BE2C (cell line): Measurements from ENCODE around the gene PGLYRP2.
A peak's percentile ranks its signal among the peaks of the same experiment; 100 is the strongest.

Experiments used
- DNase-seq: peaks from one replicate; pipeline ENCODE4 v3.0.0-alpha.2; 2020
- H3K27me3 ChIP-seq: fragments of 250-450 bp; sonication (Bioruptor Pico); 2 replicates; pipeline ENCODE4 v1.5.1; 2020; ENCODE audit warnings: mild to moderate bottlenecking
- H3K36me3 ChIP-seq: fragments of 250-450 bp; sonication (Bioruptor Pico); 2 replicates; pipeline ENCODE4 v1.5.1; 2020; ENCODE audit warnings: mild to moderate bottlenecking
- H3K4me1 ChIP-seq: fragments of 250-450 bp; sonication (Bioruptor Pico); 2 replicates; pipeline ENCODE4 v1.5.1; 2020
- H3K4me3 ChIP-seq: 2 replicates; pipeline ENCODE4 v1.5.1; 2011; ENCODE audit warnings: low read depth, low read length
- H3K9me3 ChIP-seq: fragments of 250-450 bp; sonication (Bioruptor Pico); 2 replicates; pipeline ENCODE4 v1.5.1; 2020
- CTCF ChIP-seq: IDR thresholded peaks from 2 replicates; pipeline ENCODE4 v1.5.1; 2012; ENCODE audit warnings: mild to moderate bottlenecking, low read depth, low read length

PGLYRP2 gene

GRCh38 chr19:15432629-15433518, 46.4 kb downstream of the PGLYRP2 start:
- Histone ChIP-seq H3K27me3 (no peaks in the 10 kb centered on the region), H3K4me1 (peaks cover 4% of the 10 kb centered on the region), H3K4me3 (peak overlapping the region; percentile 62), H3K36me3 (peaks cover 33% of the 10 kb centered on the region), H3K9me3 (no peaks in the 10 kb centered on the region)
- no peak for TF ChIP-seq CTCF
- peak; percentile 96 for DNase-seq

GRCh38 chr19:15432018-15432494, 47.2 kb downstream of the PGLYRP2 start:
- no peak for DNase-seq
- Histone ChIP-seq H3K9me3 (no peaks in the 10 kb centered on the region), H3K36me3 (peaks cover 41% of the 10 kb centered on the region), H3K4me1 (peaks cover 4% of the 10 kb centered on the region), H3K27me3 (no peaks in the 10 kb centered on the region), H3K4me3 (peak overlapping the region; percentile 92)
- TF ChIP-seq CTCF = no peak

GRCh38 chr19:15431396-15432017, 47.8 kb downstream of the PGLYRP2 start:
- no peaks in the 10 kb centered on the region for H3K27me3 ChIP-seq
- H3K4me3 ChIP-seq = peak overlapping the region; percentile 92
- H3K4me1 ChIP-seq = peaks cover 4% of the 10 kb centered on the region
- peaks cover 47% of the 10 kb centered on the region for H3K36me3 ChIP-seq
- no peaks in the 10 kb centered on the region for H3K9me3 ChIP-seq
- DNase-seq = no peak
- TF ChIP-seq CTCF = no peak

GRCh38 chr19:15430526-15431120, 48.7 kb downstream of the PGLYRP2 start:
- Histone ChIP-seq H3K27me3 (no peaks in the 10 kb centered on the region), H3K4me1 (peaks cover 4% of the 10 kb centered on the region), H3K4me3 (peak overlapping the region; percentile 92; the same call in 1 of the 2 replicates), H3K36me3 (peaks cover 54% of the 10 kb centered on the region), H3K9me3 (no peaks in the 10 kb centered on the region)
- no peak for DNase-seq
- TF ChIP-seq CTCF = no peak

- H3K9me3 ChIP-seq = no peaks in the 10 kb centered on the region
- DNase-seq = no peak
- peaks cover 4% of the 10 kb centered on the region for H3K4me1 ChIP-seq
- H3K4me3 ChIP-seq = no peak overlapping the region
- TF ChIP-seq CTCF = no peak
- no peaks in the 10 kb centered on the region for H3K27me3 ChIP-seq
- H3K36me3 ChIP-seq = peaks cover 60% of the 10 kb centered on the region
Observed at GRCh38 chr19:15429825-15430467, 49.4 kb downstream of the PGLYRP2 start.
